Measurements from ENCODE around the gene CZIB.

GRCh38 chr1:53257454-53258081, 37.1 kb upstream of the CZIB start:
- TF ChIP-seq CTCF (IDR thresholded peaks at IDR 0.05; ENCODE audit: low read depth, low read length): no peak
- no peak for TF ChIP-seq EZH2phosphoT487 (IDR thresholded peaks at IDR 0.05; ENCODE audit: low read depth)
